Thyroid gland (tissue), 4 donors: ENCODE results near the gene CELA1.

ENCODE experiments used
- POLR2A ChIP-seq, 2 donors: fragments of 450-650 bp; IDR thresholded peaks; one replicate each; pipeline ENCODE4 v1.6.1; 2017; ENCODE audit warnings: antibody characterized with exemption in 2 of 2, mild to moderate bottlenecking in 2 of 2, moderate library complexity in 1 of 2
- TF ChIP-seq, protein P1 (sequence below), 6 experiments: fragments of 200-600 bp in 3 of 6; fragments of 450-650 bp in 3 of 6; sonication (generic) in 3 of 6; IDR thresholded peaks; one replicate each; pipeline ENCODE4 v1.5.1; 2016 to 2019; ENCODE audit warnings: antibody characterized with exemption in 6 of 6, mild to moderate bottlenecking in 2 of 6, inconsistent platforms in 1 of 6, moderate library complexity in 1 of 6

DNA sequence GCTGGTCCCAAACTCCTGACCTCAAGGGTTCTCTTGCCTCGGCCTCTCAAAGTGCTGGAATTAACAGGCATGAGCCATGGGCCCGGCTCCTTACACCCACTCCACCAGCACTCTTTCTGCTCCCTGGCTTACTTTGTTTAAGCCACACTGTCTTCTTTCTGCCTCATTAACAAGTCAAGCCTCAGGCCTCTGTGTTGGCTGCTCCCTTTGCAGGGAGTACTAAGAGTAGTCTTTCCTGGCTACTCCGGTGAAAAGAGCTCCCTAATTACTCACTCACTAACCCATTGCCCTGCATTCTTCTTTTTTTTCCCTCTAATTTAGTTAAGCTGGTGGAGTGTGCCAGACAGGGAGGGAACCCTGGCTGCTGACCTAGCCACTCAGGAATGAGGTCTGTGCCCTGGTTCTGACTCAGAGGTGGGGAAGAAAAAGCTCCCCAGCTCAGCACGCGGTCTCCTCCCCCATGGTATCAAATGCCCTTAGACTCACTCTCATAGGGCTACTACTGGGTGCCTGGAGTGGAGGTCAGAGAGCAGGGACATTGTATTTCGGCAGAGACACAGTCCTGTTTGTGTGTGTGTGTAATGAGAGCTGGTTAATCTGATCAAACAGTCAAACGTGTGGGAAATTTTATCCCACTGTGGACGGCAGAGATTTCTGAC is 24.9 kb upstream of the CELA1 start:
- TF ChIP-seq, protein P1, sequence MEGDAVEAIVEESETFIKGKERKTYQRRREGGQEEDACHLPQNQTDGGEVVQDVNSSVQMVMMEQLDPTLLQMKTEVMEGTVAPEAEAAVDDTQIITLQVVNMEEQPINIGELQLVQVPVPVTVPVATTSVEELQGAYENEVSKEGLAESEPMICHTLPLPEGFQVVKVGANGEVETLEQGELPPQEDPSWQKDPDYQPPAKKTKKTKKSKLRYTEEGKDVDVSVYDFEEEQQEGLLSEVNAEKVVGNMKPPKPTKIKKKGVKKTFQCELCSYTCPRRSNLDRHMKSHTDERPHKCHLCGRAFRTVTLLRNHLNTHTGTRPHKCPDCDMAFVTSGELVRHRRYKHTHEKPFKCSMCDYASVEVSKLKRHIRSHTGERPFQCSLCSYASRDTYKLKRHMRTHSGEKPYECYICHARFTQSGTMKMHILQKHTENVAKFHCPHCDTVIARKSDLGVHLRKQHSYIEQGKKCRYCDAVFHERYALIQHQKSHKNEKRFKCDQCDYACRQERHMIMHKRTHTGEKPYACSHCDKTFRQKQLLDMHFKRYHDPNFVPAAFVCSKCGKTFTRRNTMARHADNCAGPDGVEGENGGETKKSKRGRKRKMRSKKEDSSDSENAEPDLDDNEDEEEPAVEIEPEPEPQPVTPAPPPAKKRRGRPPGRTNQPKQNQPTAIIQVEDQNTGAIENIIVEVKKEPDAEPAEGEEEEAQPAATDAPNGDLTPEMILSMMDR (IDR thresholded peaks at IDR 0.05) = no peak
- TF ChIP-seq POLR2A (IDR thresholded peaks at IDR 0.05) = no peak
